ENCODE data around the gene HSPA2. TPM values are rescaled to one million over a fixed set of nuclear protein-coding genes. Genes with fewer than 3 reads are reported as not detected.

The HSPA2 gene
- total RNA-seq, 4 donors from 2014 or later: 70.8 to 98.0 (median 91.6) TPM

- Histone ChIP-seq H3K27ac (no peak overlapping the region), H3K27me3 (no peaks in the 10 kb centered on the region), H3K9me3 (no peaks in the 10 kb centered on the region), H3K36me3 (no peaks in the 10 kb centered on the region), H3K4me3 (no peak overlapping the region), H3K4me1 (peaks cover 22% of the 10 kb centered on the region)
- TF ChIP-seq CTCF (IDR thresholded peaks at IDR 0.05) (no peak), EP300 (IDR thresholded peaks at IDR 0.05) (no peak), POLR2AphosphoS5 (IDR thresholded peaks at IDR 0.05) (no peak), POLR2A (IDR thresholded peaks at IDR 0.05) (no peak)
- no peak for DNase-seq (ENCODE audit: low spot score in 2 of 2)
- WGBS: 93% methylated on average over 6 of the region's 6 CpGs
These were observed 34.0 kb downstream of the HSPA2 start for GRCh38 chr14:64574371-64575107.

GRCh38 chr14:64577211-64577610 lies 36.7 kb downstream of the HSPA2 start:
- DNase-seq (ENCODE audit: low spot score in 2 of 2): no peak
- H3K36me3 ChIP-seq: no peaks in the 10 kb centered on the region
- no peaks in the 10 kb centered on the region for H3K9me3 ChIP-seq
- no peak overlapping the region for H3K27ac ChIP-seq
- no peaks in the 10 kb centered on the region for H3K27me3 ChIP-seq
- H3K4me3 ChIP-seq: no peak overlapping the region
- TF ChIP-seq CTCF (IDR thresholded peaks at IDR 0.05): no peak
- TF ChIP-seq POLR2AphosphoS5 (IDR thresholded peaks at IDR 0.05): no peak
- TF ChIP-seq EP300 (IDR thresholded peaks at IDR 0.05): no peak
- TF ChIP-seq POLR2A (IDR thresholded peaks at IDR 0.05): no peak
- 95% methylated on average over 5 of the region's 5 CpGs for WGBS
- H3K4me1 ChIP-seq: peaks cover 13% of the 10 kb centered on the region

GRCh38 chr14:64580467-64580866 lies 39.9 kb downstream of the HSPA2 start:
- H3K36me3 ChIP-seq: no peaks in the 10 kb centered on the region
- H3K27me3 ChIP-seq: no peaks in the 10 kb centered on the region
- TF ChIP-seq POLR2A (IDR thresholded peaks at IDR 0.05): no peak
- no peak for TF ChIP-seq EP300 (IDR thresholded peaks at IDR 0.05)
- no peak for TF ChIP-seq POLR2AphosphoS5 (IDR thresholded peaks at IDR 0.05)
- TF ChIP-seq CTCF (IDR thresholded peaks at IDR 0.05): no peak
- H3K27ac ChIP-seq: no peak overlapping the region
- no peak for DNase-seq (ENCODE audit: low spot score in 2 of 2)
- no peaks in the 10 kb centered on the region for H3K9me3 ChIP-seq
- no peaks in the 10 kb centered on the region for H3K4me1 ChIP-seq
- no peak overlapping the region for H3K4me3 ChIP-seq
- 72% methylated on average over 7 of the region's 7 CpGs for WGBS

GRCh38 chr14:64581363-64581762 lies 40.8 kb downstream of the HSPA2 start:
- no peaks in the 10 kb centered on the region for H3K36me3 ChIP-seq
- no peak for TF ChIP-seq POLR2A (IDR thresholded peaks at IDR 0.05)
- no peak for TF ChIP-seq EP300 (IDR thresholded peaks at IDR 0.05)
- no peak for TF ChIP-seq CTCF (IDR thresholded peaks at IDR 0.05)
- TF ChIP-seq POLR2AphosphoS5 (IDR thresholded peaks at IDR 0.05): no peak
- H3K27ac ChIP-seq: no peak overlapping the region
- no peaks in the 10 kb centered on the region for H3K27me3 ChIP-seq
- no peak overlapping the region for H3K4me3 ChIP-seq
- H3K4me1 ChIP-seq: no peaks in the 10 kb centered on the region
- 66% methylated on average over 2 of the region's 2 CpGs for WGBS
- DNase-seq (ENCODE audit: low spot score in 2 of 2): no peak
- no peaks in the 10 kb centered on the region for H3K9me3 ChIP-seq

GRCh38 chr14:64581817-64582216 lies 41.3 kb downstream of the HSPA2 start:
- no peak for DNase-seq (ENCODE audit: low spot score in 2 of 2)
- Histone ChIP-seq H3K9me3 (no peaks in the 10 kb centered on the region), H3K27me3 (no peaks in the 10 kb centered on the region), H3K4me3 (no peak overlapping the region), H3K36me3 (no peaks in the 10 kb centered on the region), H3K27ac (no peak overlapping the region), H3K4me1 (no peaks in the 10 kb centered on the region)
- TF ChIP-seq CTCF (IDR thresholded peaks at IDR 0.05): no peak
- TF ChIP-seq POLR2AphosphoS5 (IDR thresholded peaks at IDR 0.05): no peak
- no peak for TF ChIP-seq POLR2A (IDR thresholded peaks at IDR 0.05)
- no peak for TF ChIP-seq EP300 (IDR thresholded peaks at IDR 0.05)
- WGBS: 49% methylated on average over 5 of the region's 5 CpGs

Data from suprapubic skin (tissue), 4 donors.